HCT116 (cell line): Measurements from ENCODE around the gene KCND2. TPM values are rescaled to one million over a fixed set of nuclear protein-coding genes. Genes with fewer than 3 reads are reported as not detected.

Experiments
- ATAC-seq: fragments of 200-7000 bp; cut with Tn5 transposase; 2 replicates; pipeline ENCODE4 v1.9.1; 2020; ENCODE audit warnings: mild to moderate bottlenecking, moderate library complexity
- BruUV-seq: library from RNA; stranded (reverse); fragments of 400-500 nt; replicated peaks from 2 replicates; lab custom pipeline; 2021; lab: Mats Ljungman, UMichigan
- CTCF ChIA-PET: fragments of 300-600 bp; sonication (Branson Sonifier 250); formaldehyde crosslinking; loops from one replicate; lab custom pipeline; 2021; ENCODE audit warnings: antibody characterized with exemption; lab: Charles Lee
- POLR2A ChIA-PET: fragments of 300-600, 350-600 bp; sonication (Branson Sonifier 250); formaldehyde crosslinking; loops from one replicate; lab custom pipeline; 2021; ENCODE audit warnings: antibody characterized with exemption; lab: Charles Lee
- RAD21 ChIA-PET, 2 experiments: fragments of 300-600 bp; sonication (Branson Sonifier 250); formaldehyde crosslinking; loops; one replicate each; lab custom pipeline; 2023; ENCODE audit warnings: low total read pairs in 2 of 2; ENCODE audit not compliant: uncharacterized antibody in 2 of 2, unreplicated experiment in 2 of 2, low non-redundant PET in 1 of 2; lab: Charles Lee
- DNase-seq: peaks from one replicate; pipeline ENCODE4 v3.0.0-alpha.2; 2010; ENCODE audit warnings: low read depth, low spot score
- H2AFZ ChIP-seq: fragments of 200-600 bp; shearing (Covaris generic), sonication (generic); 2 replicates; pipeline ENCODE4 v1.6.1; 2017; ENCODE audit warnings: low read depth, mixed run types, mixed read lengths, antibody characterized with exemption, low read length; ENCODE audit not compliant: poor library complexity, severe bottlenecking
- H3K27ac ChIP-seq: 2 replicates; pipeline ENCODE4 v1.5.1; 2012; ENCODE audit warnings: low read depth, low read length
- H3K27me3 ChIP-seq: fragments of 200-600 bp; sonication (generic); 2 replicates; pipeline ENCODE4 v1.6.1; 2016; ENCODE audit warnings: mixed run types, low read length, mixed read lengths; ENCODE audit not compliant: insufficient read depth
- H3K36me3 ChIP-seq, 2 experiments: fragments of 200-500 bp in 1 of 2; fragments of 200-600 bp in 1 of 2; sonication (Bioruptor generic) in 1 of 2; sonication (generic) in 1 of 2; 2 replicates each; pipeline versions ENCODE4 v1.5.1 to v1.6.1; 2014 to 2016; ENCODE audit warnings: low read length in 2 of 2, inconsistent platforms in 1 of 2, mixed read lengths in 1 of 2, mixed run types in 1 of 2; ENCODE audit not compliant: insufficient read depth in 2 of 2, control insufficient read depth in 1 of 2
- H3K4me1 ChIP-seq, 2 experiments: fragments of 200-600 bp in 1 of 2; sonication (generic) in 1 of 2; 2 replicates each; pipeline versions ENCODE4 v1.5.1 to v1.6.1; 2012 to 2017; ENCODE audit warnings: low read length in 2 of 2, inconsistent platforms in 1 of 2, mild to moderate bottlenecking in 1 of 2, mixed read lengths in 1 of 2, mixed run types in 1 of 2, moderate library complexity in 1 of 2; ENCODE audit not compliant: insufficient read depth in 2 of 2, control insufficient read depth in 1 of 2
- H3K4me2 ChIP-seq: fragments of 200-600 bp; sonication (generic); 2 replicates; pipeline ENCODE4 v1.6.1; 2017; ENCODE audit warnings: mixed run types, low read length, mixed read lengths
- H3K4me3 ChIP-seq, 2 experiments: fragments of 200-600 bp in 1 of 2; sonication (generic) in 1 of 2; replicated peaks in 1 of 2; 2 replicates each; pipeline ENCODE4 v1.5.1; 2011 to 2016; ENCODE audit warnings: low read length in 2 of 2, control low read depth in 1 of 2, low read depth in 1 of 2, mild to moderate bottlenecking in 1 of 2, mixed read lengths in 1 of 2, mixed run types in 1 of 2
- H3K79me2 ChIP-seq: fragments of 200-600 bp; sonication (generic); 2 replicates; pipeline ENCODE4 v1.6.1; 2017; ENCODE audit warnings: mild to moderate bottlenecking, mixed run types, low read length, moderate library complexity, mixed read lengths; ENCODE audit not compliant: insufficient read depth
- H3K9ac ChIP-seq: fragments of 200-600 bp; sonication (generic); 2 replicates; pipeline ENCODE4 v1.6.1; 2016; ENCODE audit warnings: low read length, mixed read lengths
- H3K9me2 ChIP-seq: fragments of 200-600 bp; sonication (generic), shearing (Covaris generic); 2 replicates; pipeline ENCODE4 v1.6.1; 2017; ENCODE audit warnings: mixed run types, mild to moderate bottlenecking, moderate library complexity; ENCODE audit not compliant: insufficient read depth
- H3K9me3 ChIP-seq, 2 experiments: fragments of 200-500 bp in 1 of 2; fragments of 200-600 bp in 1 of 2; sonication (Bioruptor generic) in 1 of 2; sonication (generic) in 1 of 2; 2 replicates each; pipeline ENCODE4 v1.6.1; 2014 to 2017; ENCODE audit warnings: low read length in 2 of 2, mixed read lengths in 2 of 2, inconsistent platforms in 1 of 2, low read depth in 1 of 2, mild to moderate bottlenecking in 1 of 2, mixed run types in 1 of 2, moderate library complexity in 1 of 2; ENCODE audit not compliant: control insufficient read depth in 1 of 2, insufficient read depth in 1 of 2
- H4K20me1 ChIP-seq: fragments of 200-600 bp; sonication (generic), shearing (Covaris generic); 2 replicates; pipeline ENCODE4 v1.6.1; 2017; ENCODE audit warnings: mixed run types, mild to moderate bottlenecking, moderate library complexity; ENCODE audit not compliant: insufficient read depth
- CBX3 ChIP-seq: IDR thresholded peaks from 2 replicates; pipeline ENCODE4 v1.6.1; 2012; ENCODE audit warnings: low read depth
- CEBPB ChIP-seq: IDR thresholded peaks from 2 replicates; pipeline ENCODE4 v1.6.1; 2012; ENCODE audit warnings: low read depth
- EGR1 ChIP-seq: IDR thresholded peaks from 2 replicates; pipeline ENCODE4 v1.6.1; 2012; ENCODE audit warnings: low read depth
- ELF1 ChIP-seq: IDR thresholded peaks from 2 replicates; pipeline ENCODE4 v1.6.1; 2012; ENCODE audit warnings: low read depth, borderline replicate concordance
- POLR2A ChIP-seq: IDR thresholded peaks from 2 replicates; pipeline ENCODE4 v1.7.0; 2011; ENCODE audit warnings: borderline replicate concordance; ENCODE audit not compliant: insufficient read depth, insufficient read length; ENCODE audit errors: extremely low read depth
- SIN3A ChIP-seq: IDR thresholded peaks from 2 replicates; pipeline ENCODE4 v1.6.1; 2012; ENCODE audit warnings: low read depth
- ZFX ChIP-seq: fragments of 450-650 bp; IDR thresholded peaks from 2 replicates; pipeline ENCODE4 v1.6.1; 2017
- ZNF274 ChIP-seq: fragments of 200-500 bp; sonication (Bioruptor generic); IDR thresholded peaks from 2 replicates; pipeline ENCODE4 v1.6.1; 2014; ENCODE audit warnings: mild to moderate bottlenecking, low read depth, low read length, inconsistent platforms
- intact Hi-C: fragments of 100-400 bp; cut with micrococcal nuclease; formaldehyde crosslinking; loops from 2 replicates; pipeline ENCODE4 v1.10.0; 2022
- total RNA-seq: library from RNA; stranded (reverse); gene quantifications from one replicate; pipeline ENCODE4 v1.2.1, GENCODE V29; 2021; ENCODE audit not compliant: unreplicated experiment
- TF ChIP-seq, protein P1 (sequence below): IDR thresholded peaks from 2 replicates; pipeline ENCODE4 v1.6.1; 2012

Gene KCND2
- total RNA-seq, 1 experiment from 2014 or later, result 0.05 TPM

GRCh38 chr7:120617275-120617674, 344.3 kb downstream of the KCND2 start:
- Histone ChIP-seq H3K27ac (no peak overlapping the region), H3K79me2 (no peaks in the 10 kb centered on the region), H2AFZ (no peak overlapping the region), H3K9me2 (no peaks in the 10 kb centered on the region), H3K4me3 (no peak overlapping the region), H3K4me1 (no peaks in the 10 kb centered on the region), H3K9me3 (no peaks in the 10 kb centered on the region), H3K27me3 (no peaks in the 10 kb centered on the region), H3K4me2 (no peak overlapping the region), H3K36me3 (no peaks in the 10 kb centered on the region), H4K20me1 (no peaks in the 10 kb centered on the region), H3K9ac (no peak overlapping the region)
- no TSS peak for BruUV-seq
- ATAC-seq (no peak), DNase-seq (no peak)
- intact Hi-C loops, result no loop called here
- RAD21 ChIA-PET, result no interaction called here
- CTCF ChIA-PET, result no interaction called here
- POLR2A ChIA-PET, result no interaction called here
- no peak for TF ChIP-seq CBX3
- no peak for TF ChIP-seq ZFX
- TF ChIP-seq SIN3A, result no peak
- TF ChIP-seq POLR2A, result no peak
- no peak for TF ChIP-seq CEBPB
- TF ChIP-seq ELF1, result no peak
- TF ChIP-seq ZNF274, result no peak
- no peak for TF ChIP-seq EGR1

DNA sequence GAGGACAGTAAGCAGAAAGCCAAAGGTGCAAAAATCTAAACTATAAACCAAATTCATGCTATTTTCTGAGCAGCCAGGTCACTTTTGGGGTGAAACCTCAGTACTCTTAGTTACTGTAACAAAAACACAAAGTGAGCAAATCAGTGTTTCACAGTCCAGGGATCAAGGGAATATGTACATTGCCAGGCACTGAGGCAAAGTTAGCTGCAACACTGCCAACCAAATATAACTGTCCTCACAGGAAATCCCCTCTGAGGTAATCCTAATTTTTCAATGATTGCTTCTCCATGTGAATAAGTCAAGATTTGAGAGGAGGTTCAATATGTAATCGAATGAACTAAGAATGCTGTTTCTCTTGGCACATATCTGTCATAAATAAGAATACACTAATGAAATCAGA, 355.3 kb downstream of the KCND2 start:
- Histone ChIP-seq H3K36me3 (no peaks in the 10 kb centered on the region), H3K79me2 (no peaks in the 10 kb centered on the region), H3K4me2 (no peak overlapping the region), H3K9me3 (no peaks in the 10 kb centered on the region), H3K9me2 (peaks cover 6% of the 10 kb centered on the region; the same call in 1 of the 2 replicates)
- no peak for ATAC-seq
- RAD21 ChIA-PET, result no interaction called here
- no peak for TF ChIP-seq ZFX
- TF ChIP-seq, protein P1, sequence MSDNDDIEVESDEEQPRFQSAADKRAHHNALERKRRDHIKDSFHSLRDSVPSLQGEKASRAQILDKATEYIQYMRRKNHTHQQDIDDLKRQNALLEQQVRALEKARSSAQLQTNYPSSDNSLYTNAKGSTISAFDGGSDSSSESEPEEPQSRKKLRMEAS, result no peak
- TF ChIP-seq, all 23 proteins: peak for 0
- ChIA-PET POLR2A (no interaction called here), CTCF (no interaction called here)
- Histone ChIP-seq H3K27ac (no peak overlapping the region), H3K4me1 (no peaks in the 10 kb centered on the region), H4K20me1 (no peaks in the 10 kb centered on the region), H3K27me3 (no peaks in the 10 kb centered on the region), H3K4me3 (no peak overlapping the region), H3K9ac (no peak overlapping the region), H2AFZ (no peak overlapping the region)
- no TSS peak for BruUV-seq
- no peak for DNase-seq
- intact Hi-C loops, result no loop called here
